Tibial nerve (tissue), 4 donors: Measurements from ENCODE around the gene SH3RF2. TPM values are rescaled to one million over a fixed set of nuclear protein-coding genes. Genes with fewer than 3 reads are reported as not detected.

ENCODE experiments used
- DNase-seq, 2 donors: peaks; one replicate each; pipeline ENCODE4 v3.0.0-alpha.2; 2019; ENCODE audit warnings: low spot score in 2 of 2
- H3K27ac ChIP-seq, 4 donors: fragments of 200-600 bp; sonication (generic) in 3 of 4; one replicate each; pipeline ENCODE4 v1.5.1; 2017 to 2019; ENCODE audit warnings: mild to moderate bottlenecking in 1 of 4
- H3K27me3 ChIP-seq, 2 donors: fragments of 200-600 bp; sonication (generic) in 1 of 2; one replicate each; pipeline versions ENCODE4 v1.5.1 to v1.6.0; 2017 to 2019
- H3K36me3 ChIP-seq, 3 donors: fragments of 200-600 bp; sonication (generic); one replicate each; pipeline ENCODE4 v1.5.1; 2018 to 2019
- H3K4me1 ChIP-seq, 4 donors: fragments of 200-600 bp; sonication (generic) in 3 of 4; one replicate each; pipeline ENCODE4 v1.5.1; 2017 to 2019
- H3K4me3 ChIP-seq, 4 donors: fragments of 200-600 bp; sonication (generic) in 3 of 4; one replicate each; pipeline ENCODE4 v1.5.1; 2017 to 2019; ENCODE audit warnings: mild to moderate bottlenecking in 1 of 4, moderate library complexity in 1 of 4
- H3K9me3 ChIP-seq, 4 donors: fragments of 200-600 bp; sonication (generic) in 3 of 4; one replicate each; pipeline ENCODE4 v1.5.1; 2017 to 2019
- EP300 ChIP-seq, 2 donors: sonication (generic); formaldehyde crosslinking; IDR thresholded peaks; one replicate each; pipeline ENCODE4 v1.6.1; 2017; ENCODE audit warnings: antibody characterized with exemption in 2 of 2, mild to moderate bottlenecking in 1 of 2
- POLR2A ChIP-seq, 2 donors: fragments of 450-650 bp; IDR thresholded peaks; one replicate each; pipeline ENCODE4 v1.6.1; 2017; ENCODE audit warnings: antibody characterized with exemption in 2 of 2, mild to moderate bottlenecking in 2 of 2, moderate library complexity in 2 of 2
- WGBS, 2 donors: methylation state at CpG; one replicate each; pipeline ENCODE4 v1.1.5; 2018; 5-methylcytosine and 5-hydroxymethylcytosine counted together
- total RNA-seq, 4 donors: library from RNA; depleted of rRNA; stranded (reverse); fragments of >200 nt; gene quantifications; one replicate each; pipeline ENCODE4 v1.1.0, GENCODE V29; 2016
- TF ChIP-seq, protein P1 (sequence below), 5 experiments: fragments of 200-600 bp in 3 of 5; fragments of 450-650 bp in 2 of 5; sonication (generic) in 3 of 5; IDR thresholded peaks; one replicate each; pipeline ENCODE4 v1.5.1; 2016 to 2019; ENCODE audit warnings: antibody characterized with exemption in 5 of 5, mild to moderate bottlenecking in 3 of 5, moderate library complexity in 2 of 5

SH3RF2 gene
- total RNA-seq, 4 donors from 2014 or later, result 1.0 to 5.1 (median 2.0) TPM

DNA sequence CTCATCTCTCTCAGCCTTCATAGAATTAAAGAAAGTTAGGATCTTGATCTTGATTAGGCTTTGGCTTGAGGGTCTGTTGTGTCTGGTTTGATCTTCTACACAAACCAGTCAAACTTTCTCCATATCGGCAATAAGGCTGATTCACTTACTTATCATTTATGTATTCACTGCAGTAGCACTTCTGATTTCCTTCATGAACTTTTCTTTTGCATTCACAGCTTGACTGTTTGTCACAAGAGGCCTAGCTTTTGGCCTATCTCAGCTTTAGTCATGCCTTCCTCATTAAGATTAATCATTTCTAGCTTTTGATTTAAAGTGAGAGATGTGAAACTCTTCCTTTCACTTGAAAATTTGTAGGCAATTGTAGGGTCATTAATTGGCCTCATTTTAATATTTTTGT, 62.8 kb downstream of the SH3RF2 start:
- TF ChIP-seq, protein P1, sequence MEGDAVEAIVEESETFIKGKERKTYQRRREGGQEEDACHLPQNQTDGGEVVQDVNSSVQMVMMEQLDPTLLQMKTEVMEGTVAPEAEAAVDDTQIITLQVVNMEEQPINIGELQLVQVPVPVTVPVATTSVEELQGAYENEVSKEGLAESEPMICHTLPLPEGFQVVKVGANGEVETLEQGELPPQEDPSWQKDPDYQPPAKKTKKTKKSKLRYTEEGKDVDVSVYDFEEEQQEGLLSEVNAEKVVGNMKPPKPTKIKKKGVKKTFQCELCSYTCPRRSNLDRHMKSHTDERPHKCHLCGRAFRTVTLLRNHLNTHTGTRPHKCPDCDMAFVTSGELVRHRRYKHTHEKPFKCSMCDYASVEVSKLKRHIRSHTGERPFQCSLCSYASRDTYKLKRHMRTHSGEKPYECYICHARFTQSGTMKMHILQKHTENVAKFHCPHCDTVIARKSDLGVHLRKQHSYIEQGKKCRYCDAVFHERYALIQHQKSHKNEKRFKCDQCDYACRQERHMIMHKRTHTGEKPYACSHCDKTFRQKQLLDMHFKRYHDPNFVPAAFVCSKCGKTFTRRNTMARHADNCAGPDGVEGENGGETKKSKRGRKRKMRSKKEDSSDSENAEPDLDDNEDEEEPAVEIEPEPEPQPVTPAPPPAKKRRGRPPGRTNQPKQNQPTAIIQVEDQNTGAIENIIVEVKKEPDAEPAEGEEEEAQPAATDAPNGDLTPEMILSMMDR (IDR thresholded peaks at IDR 0.05), result no peak
- TF ChIP-seq EP300 (IDR thresholded peaks at IDR 0.05), result no peak
- 85% methylated on average over 1 of the region's 1 CpG for WGBS, 2 donors
- no peak for DNase-seq

DNA sequence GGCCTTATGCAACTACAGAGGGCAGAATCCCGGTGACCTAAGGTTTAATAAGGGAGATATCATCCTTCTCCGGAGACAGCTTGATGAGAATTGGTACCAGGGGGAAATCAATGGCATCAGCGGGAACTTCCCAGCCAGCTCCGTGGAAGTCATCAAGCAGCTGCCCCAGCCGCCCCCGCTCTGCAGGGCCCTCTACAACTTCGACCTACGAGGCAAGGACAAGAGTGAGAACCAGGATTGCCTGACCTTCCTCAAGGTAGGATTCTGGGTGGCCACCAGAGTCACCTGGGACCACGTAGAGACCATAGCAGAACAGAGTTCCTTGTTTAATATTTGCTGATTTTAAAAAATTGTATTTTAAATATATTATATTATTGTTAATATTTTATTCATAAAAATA, 63.7 kb downstream of the SH3RF2 start:
- WGBS, 2 donors, result 89% methylated on average over 9 of the region's 9 CpGs
- DNase-seq, result no peak
- Histone ChIP-seq H3K9me3 (no peaks in the 10 kb centered on the region), H3K27ac (no peak overlapping the region), H3K4me3 (no peak overlapping the region), H3K36me3 (no peaks in the 10 kb centered on the region), H3K27me3 (no peaks in the 10 kb centered on the region), H3K4me1 (no peaks in the 10 kb centered on the region)
- no peak for TF ChIP-seq EP300 (IDR thresholded peaks at IDR 0.05)
- TF ChIP-seq, protein P1 (IDR thresholded peaks at IDR 0.05), result no peak
- TF ChIP-seq POLR2A (IDR thresholded peaks at IDR 0.05), result no peak

More for the DNA sequence above, 62.8 kb downstream of the SH3RF2 start:
- H3K4me3 ChIP-seq, result no peak overlapping the region
- H3K27me3 ChIP-seq, result no peaks in the 10 kb centered on the region
- H3K27ac ChIP-seq, result no peak overlapping the region
- H3K36me3 ChIP-seq, result no peaks in the 10 kb centered on the region
- no peaks in the 10 kb centered on the region for H3K4me1 ChIP-seq
- peaks cover 0 to under 1% (median 0%) of the 10 kb centered on the region in 4 donors for H3K9me3 ChIP-seq

DNA sequence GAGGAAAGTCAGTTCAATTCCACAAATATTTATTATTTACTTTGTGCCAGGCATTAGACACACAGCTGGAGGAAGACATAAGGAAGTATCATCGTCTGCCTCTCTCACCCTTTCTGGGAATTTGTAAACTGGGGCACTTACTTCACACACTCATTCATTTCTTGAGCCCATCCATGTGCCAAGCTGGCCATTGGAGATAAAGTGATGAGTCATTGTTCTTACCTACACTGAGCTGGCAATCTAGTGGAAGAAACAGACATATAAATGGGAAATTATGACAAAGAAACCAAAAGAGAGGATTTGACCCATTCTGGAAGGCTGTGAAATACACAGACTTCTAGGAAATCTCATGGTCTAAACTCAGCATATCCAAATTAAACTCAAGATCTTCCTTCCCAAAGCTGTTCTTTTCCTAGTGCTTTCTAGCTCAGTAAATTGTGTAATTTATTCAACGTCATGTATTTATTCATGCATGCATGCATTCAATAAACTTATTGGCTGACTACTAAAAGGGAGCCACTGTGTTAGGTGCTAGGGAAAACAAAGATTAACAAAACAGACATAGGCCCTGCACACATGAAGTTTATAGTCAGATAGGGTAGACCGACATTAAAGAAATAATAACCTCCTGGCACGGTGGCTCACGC, 65.3 kb downstream of the SH3RF2 start:
- Histone ChIP-seq H3K27me3 (no peaks in the 10 kb centered on the region), H3K36me3 (no peaks in the 10 kb centered on the region), H3K4me1 (no peaks in the 10 kb centered on the region), H3K27ac (no peak overlapping the region), H3K4me3 (no peak overlapping the region), H3K9me3 (no peaks in the 10 kb centered on the region)
- TF ChIP-seq, protein P1 (IDR thresholded peaks at IDR 0.05), result no peak
- TF ChIP-seq POLR2A (IDR thresholded peaks at IDR 0.05) (no peak), EP300 (IDR thresholded peaks at IDR 0.05) (no peak)
- DNase-seq, result no peak
- WGBS, 2 donors, result 85 to 88% methylated on average over 5 of the region's 5 CpGs

DNA sequence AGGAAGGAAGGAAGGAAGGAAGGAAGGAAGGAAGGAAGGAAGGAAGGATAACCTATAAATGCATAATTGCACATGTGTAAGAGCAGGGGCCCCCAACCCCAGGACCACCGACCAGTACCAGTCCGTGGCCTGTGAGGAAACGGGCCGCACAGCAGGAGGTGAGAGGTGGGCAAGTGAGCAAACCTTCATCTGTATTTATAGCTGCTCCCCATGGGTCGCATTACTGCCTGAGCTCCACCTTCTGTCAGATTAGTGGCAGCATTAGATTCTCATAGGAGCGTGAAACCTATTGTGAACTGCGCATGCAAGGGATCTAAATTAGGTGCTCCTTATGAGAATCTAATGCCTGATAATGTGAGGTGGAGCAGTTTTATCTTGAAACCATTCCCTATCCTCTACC, 66.1 kb downstream of the SH3RF2 start:
- Histone ChIP-seq H3K9me3 (no peaks in the 10 kb centered on the region), H3K27me3 (no peaks in the 10 kb centered on the region), H3K36me3 (no peaks in the 10 kb centered on the region), H3K4me3 (no peak overlapping the region), H3K27ac (no peak overlapping the region), H3K4me1 (no peaks in the 10 kb centered on the region)
- no peak for DNase-seq
- WGBS, 2 donors, result 79 to 80% methylated on average over 7 of the region's 7 CpGs
- TF ChIP-seq EP300 (IDR thresholded peaks at IDR 0.05), result no peak
- no peak for TF ChIP-seq POLR2A (IDR thresholded peaks at IDR 0.05)
- TF ChIP-seq, protein P1 (IDR thresholded peaks at IDR 0.05), result no peak

DNA sequence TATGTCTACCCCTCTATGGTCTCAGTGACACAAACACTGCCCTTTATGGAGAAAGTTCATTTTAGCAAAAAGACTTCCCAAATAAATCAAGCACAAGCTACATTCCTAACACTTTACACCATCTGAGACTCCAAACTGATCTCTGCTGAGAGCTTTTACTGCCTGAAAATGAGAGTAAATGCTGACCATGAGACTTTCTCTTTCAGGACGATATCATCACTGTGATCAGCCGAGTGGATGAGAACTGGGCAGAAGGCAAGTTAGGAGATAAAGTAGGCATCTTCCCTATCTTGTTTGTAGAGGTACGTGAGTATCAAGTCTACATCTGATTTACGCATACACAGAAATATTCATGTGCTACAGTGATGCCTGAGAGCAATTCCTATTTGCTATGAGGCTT, 67.5 kb downstream of the SH3RF2 start:
- Histone ChIP-seq H3K4me3 (no peak overlapping the region), H3K4me1 (no peaks in the 10 kb centered on the region), H3K9me3 (no peaks in the 10 kb centered on the region), H3K36me3 (no peaks in the 10 kb centered on the region), H3K27ac (no peak overlapping the region), H3K27me3 (no peaks in the 10 kb centered on the region)
- no peak for DNase-seq
- no peak for TF ChIP-seq POLR2A (IDR thresholded peaks at IDR 0.05)
- no peak for TF ChIP-seq EP300 (IDR thresholded peaks at IDR 0.05)
- TF ChIP-seq, protein P1 (IDR thresholded peaks at IDR 0.05), result no peak
- WGBS, 2 donors, result 50 to 69% methylated on average over 4 of the region's 4 CpGs
